ENCODE measurements around the gene CDK2AP2.

CDK2AP2 gene

GRCh38 chr11:67541198-67541597, 33.2 kb upstream of the CDK2AP2 start:
- H3K27me3 ChIP-seq (ENCODE audit: control insufficient read depth in 1 of 2, insufficient read depth in 2 of 2, low read length in 2 of 2), result no peaks in the 10 kb centered on the region
- H3K27ac ChIP-seq (ENCODE audit: low read length), result no peak overlapping the region
- peaks cover 3% of the 10 kb centered on the region for H3K4me1 ChIP-seq (ENCODE audit: control insufficient read depth, insufficient read depth, low read length)
- no peaks in the 10 kb centered on the region for H3K9me3 ChIP-seq (ENCODE audit: control insufficient read depth in 2 of 2, low read length in 2 of 2)
- H3K4me3 ChIP-seq (ENCODE audit: low read length in 2 of 2), result no peak overlapping the region
- H3K36me3 ChIP-seq (ENCODE audit: control insufficient read depth in 2 of 2, insufficient read depth in 2 of 2, low read length in 2 of 2), result no peaks in the 10 kb centered on the region
- H3K9ac ChIP-seq (ENCODE audit: low read length in 2 of 2), result no peak overlapping the region

DNA sequence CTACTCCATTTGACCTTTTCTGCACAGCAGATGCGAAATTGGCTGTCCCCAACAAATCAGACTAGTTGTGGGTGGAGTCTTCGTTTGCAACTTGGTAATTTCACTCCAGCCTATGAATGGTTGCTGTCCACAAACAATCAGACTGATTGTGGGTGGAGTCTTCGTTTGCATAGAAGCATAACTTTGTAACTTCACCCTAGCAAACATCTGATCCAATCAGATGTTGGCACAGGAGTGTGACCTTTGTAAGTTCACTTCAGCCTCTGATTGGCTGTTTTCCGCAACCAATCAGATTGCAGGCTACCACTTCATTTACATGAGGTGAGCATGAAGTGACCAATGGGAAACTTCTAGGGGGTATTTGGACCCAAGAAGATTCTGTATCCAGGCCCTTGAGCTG, 31.6 kb upstream of the CDK2AP2 start:
- Histone ChIP-seq H3K4me1 (ENCODE audit: control insufficient read depth, insufficient read depth, low read length) (no peaks in the 10 kb centered on the region), H3K9me3 (ENCODE audit: control insufficient read depth in 2 of 2, low read length in 2 of 2) (no peaks in the 10 kb centered on the region), H3K36me3 (ENCODE audit: control insufficient read depth in 2 of 2, insufficient read depth in 2 of 2, low read length in 2 of 2) (no peaks in the 10 kb centered on the region), H3K9ac (ENCODE audit: low read length in 2 of 2) (no peak overlapping the region), H3K27ac (ENCODE audit: low read length) (no peak overlapping the region), H3K4me3 (ENCODE audit: low read length in 2 of 2) (no peak overlapping the region), H3K27me3 (ENCODE audit: control insufficient read depth in 1 of 2, insufficient read depth in 2 of 2, low read length in 2 of 2) (no peaks in the 10 kb centered on the region)

- Histone ChIP-seq H3K4me3 (ENCODE audit: low read length in 2 of 2) (no peak overlapping the region), H3K4me1 (ENCODE audit: control insufficient read depth, insufficient read depth, low read length) (no peaks in the 10 kb centered on the region), H3K36me3 (ENCODE audit: control insufficient read depth in 2 of 2, insufficient read depth in 2 of 2, low read length in 2 of 2) (no peaks in the 10 kb centered on the region), H3K27me3 (ENCODE audit: control insufficient read depth in 1 of 2, insufficient read depth in 2 of 2, low read length in 2 of 2) (no peaks in the 10 kb centered on the region), H3K9me3 (ENCODE audit: control insufficient read depth in 2 of 2, low read length in 2 of 2) (no peaks in the 10 kb centered on the region), H3K27ac (ENCODE audit: low read length) (no peak overlapping the region), H3K9ac (ENCODE audit: low read length in 2 of 2) (no peak overlapping the region)
Observed at GRCh38 chr11:67538823-67539505, 31.0 kb upstream of the CDK2AP2 start.

DNA sequence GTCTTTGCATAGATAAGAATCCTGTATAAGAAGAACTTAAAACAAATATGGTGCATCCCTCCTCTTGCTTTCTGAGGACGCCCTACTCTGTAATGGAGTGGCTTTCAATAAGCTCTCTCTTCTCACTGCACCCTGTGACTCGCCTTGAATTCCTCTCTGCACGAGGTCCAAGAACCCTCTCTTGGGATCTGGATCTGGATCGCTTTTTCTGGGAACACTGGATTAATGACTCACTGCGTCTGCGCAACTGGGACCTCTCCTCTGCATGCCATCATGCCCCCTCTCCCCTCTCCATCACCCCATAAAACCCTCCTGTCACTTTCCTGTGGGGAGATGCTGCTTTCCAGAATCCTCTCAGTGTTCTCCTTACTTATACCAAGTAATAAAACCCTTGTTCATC, 30.3 kb upstream of the CDK2AP2 start:
- H3K4me3 ChIP-seq (ENCODE audit: low read length in 2 of 2), result no peak overlapping the region
- H3K9me3 ChIP-seq (ENCODE audit: control insufficient read depth in 2 of 2, low read length in 2 of 2), result no peaks in the 10 kb centered on the region
- H3K36me3 ChIP-seq (ENCODE audit: control insufficient read depth in 2 of 2, insufficient read depth in 2 of 2, low read length in 2 of 2), result no peaks in the 10 kb centered on the region
- H3K27ac ChIP-seq (ENCODE audit: low read length), result no peak overlapping the region
- H3K27me3 ChIP-seq (ENCODE audit: control insufficient read depth in 1 of 2, insufficient read depth in 2 of 2, low read length in 2 of 2), result no peaks in the 10 kb centered on the region
- no peaks in the 10 kb centered on the region for H3K4me1 ChIP-seq (ENCODE audit: control insufficient read depth, insufficient read depth, low read length)
- H3K9ac ChIP-seq (ENCODE audit: low read length in 2 of 2), result no peak overlapping the region

- Histone ChIP-seq H3K27ac (ENCODE audit: low read length) (no peak overlapping the region), H3K9me3 (ENCODE audit: control insufficient read depth in 2 of 2, low read length in 2 of 2) (no peaks in the 10 kb centered on the region), H3K36me3 (ENCODE audit: control insufficient read depth in 2 of 2, insufficient read depth in 2 of 2, low read length in 2 of 2) (no peaks in the 10 kb centered on the region), H3K4me3 (ENCODE audit: low read length in 2 of 2) (no peak overlapping the region), H3K27me3 (ENCODE audit: control insufficient read depth in 1 of 2, insufficient read depth in 2 of 2, low read length in 2 of 2) (no peaks in the 10 kb centered on the region), H3K9ac (ENCODE audit: low read length in 2 of 2) (no peak overlapping the region), H3K4me1 (ENCODE audit: control insufficient read depth, insufficient read depth, low read length) (no peaks in the 10 kb centered on the region)
Observed at GRCh38 chr11:67535561-67535960, 27.6 kb upstream of the CDK2AP2 start.

DNA sequence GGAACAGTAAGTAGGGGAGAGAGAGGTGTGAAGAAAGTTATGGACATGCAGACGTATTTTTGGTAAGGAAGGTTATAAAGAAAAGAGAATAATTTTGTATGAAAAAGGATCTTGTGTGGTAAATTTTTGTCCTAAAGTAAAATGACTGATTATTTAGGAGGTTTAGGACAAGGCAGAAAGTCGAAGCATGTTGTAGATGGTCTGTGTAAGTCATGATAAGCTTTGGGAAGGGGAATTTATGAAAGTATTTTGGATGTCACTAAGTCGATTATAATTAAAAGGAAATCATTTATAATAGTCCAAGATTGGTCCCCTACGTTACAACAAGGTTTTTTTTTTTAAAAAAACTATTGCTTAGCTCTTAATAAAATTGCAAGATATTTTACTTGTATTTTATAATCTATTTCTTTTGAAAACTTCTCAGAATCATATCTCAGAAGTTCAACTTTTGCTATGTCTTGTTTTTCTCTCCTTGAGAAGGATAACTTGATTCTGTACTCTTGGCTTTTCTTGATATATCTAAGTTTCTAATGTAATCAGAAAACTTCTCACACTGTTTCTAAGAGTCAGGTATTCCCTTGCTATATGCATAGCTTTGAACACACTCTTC, 26.2 kb upstream of the CDK2AP2 start:
- Histone ChIP-seq H3K36me3 (ENCODE audit: control insufficient read depth in 2 of 2, insufficient read depth in 2 of 2, low read length in 2 of 2) (no peaks in the 10 kb centered on the region), H3K9me3 (ENCODE audit: control insufficient read depth in 2 of 2, low read length in 2 of 2) (no peaks in the 10 kb centered on the region), H3K27ac (ENCODE audit: low read length) (no peak overlapping the region), H3K27me3 (ENCODE audit: control insufficient read depth in 1 of 2, insufficient read depth in 2 of 2, low read length in 2 of 2) (no peaks in the 10 kb centered on the region), H3K4me3 (ENCODE audit: low read length in 2 of 2) (no peak overlapping the region), H3K4me1 (ENCODE audit: control insufficient read depth, insufficient read depth, low read length) (no peaks in the 10 kb centered on the region), H3K9ac (ENCODE audit: low read length in 2 of 2) (no peak overlapping the region)

- no peaks in the 10 kb centered on the region for H3K9me3 ChIP-seq (ENCODE audit: control insufficient read depth in 2 of 2, low read length in 2 of 2)
- H3K27me3 ChIP-seq (ENCODE audit: control insufficient read depth in 1 of 2, insufficient read depth in 2 of 2, low read length in 2 of 2), result no peaks in the 10 kb centered on the region
- H3K4me1 ChIP-seq (ENCODE audit: control insufficient read depth, insufficient read depth, low read length), result no peaks in the 10 kb centered on the region
- H3K9ac ChIP-seq (ENCODE audit: low read length in 2 of 2), result no peak overlapping the region
- H3K36me3 ChIP-seq (ENCODE audit: control insufficient read depth in 2 of 2, insufficient read depth in 2 of 2, low read length in 2 of 2), result no peaks in the 10 kb centered on the region
- H3K27ac ChIP-seq (ENCODE audit: low read length), result no peak overlapping the region
- no peak overlapping the region for H3K4me3 ChIP-seq (ENCODE audit: low read length in 2 of 2)
Observed at GRCh38 chr11:67532889-67533288, 24.9 kb upstream of the CDK2AP2 start.

DNA sequence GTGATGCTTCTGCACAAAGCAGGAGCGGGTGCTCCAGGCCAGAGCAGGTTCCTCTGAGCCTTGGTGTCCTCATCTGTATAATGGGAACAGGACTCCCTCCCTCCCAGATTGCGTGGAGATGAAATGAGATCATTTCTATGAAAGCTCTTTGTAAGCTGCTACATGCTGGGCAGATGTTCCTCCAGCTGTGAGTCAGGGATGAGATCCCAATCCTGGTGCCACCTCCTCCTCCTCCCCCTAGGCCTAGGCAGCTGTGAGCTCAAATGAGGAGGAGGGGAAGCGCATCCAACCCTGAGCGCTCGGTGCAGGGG, 22.3 kb upstream of the CDK2AP2 start:
- Histone ChIP-seq H3K4me1 (ENCODE audit: control insufficient read depth, insufficient read depth, low read length) (no peaks in the 10 kb centered on the region), H3K9me3 (ENCODE audit: control insufficient read depth in 2 of 2, low read length in 2 of 2) (no peaks in the 10 kb centered on the region), H3K27me3 (ENCODE audit: control insufficient read depth in 1 of 2, insufficient read depth in 2 of 2, low read length in 2 of 2) (no peaks in the 10 kb centered on the region), H3K27ac (ENCODE audit: low read length) (no peak overlapping the region), H3K36me3 (ENCODE audit: control insufficient read depth in 2 of 2, insufficient read depth in 2 of 2, low read length in 2 of 2) (no peaks in the 10 kb centered on the region), H3K4me3 (ENCODE audit: low read length in 2 of 2) (no peak overlapping the region), H3K9ac (ENCODE audit: low read length in 2 of 2) (no peak overlapping the region)

DNA sequence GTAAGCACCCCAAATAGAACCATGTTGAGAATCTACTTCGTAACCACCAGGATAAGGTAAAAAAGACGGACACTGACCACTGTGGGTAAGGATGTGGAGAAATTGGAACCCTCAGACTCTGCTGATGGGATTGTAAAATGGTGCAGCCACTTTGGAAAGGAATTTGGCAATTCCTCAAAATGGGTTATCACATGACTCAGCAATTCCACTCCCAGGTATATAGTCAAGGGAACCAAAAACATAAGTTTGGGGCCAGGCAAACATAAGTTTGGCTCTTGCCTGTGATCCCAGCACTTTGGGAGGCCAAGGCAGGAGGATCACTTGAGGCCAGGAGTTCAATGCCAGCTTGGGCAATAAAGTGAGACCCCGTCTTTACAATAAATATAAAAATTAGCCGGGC, 20.4 kb upstream of the CDK2AP2 start:
- H3K27ac ChIP-seq (ENCODE audit: low read length), result no peak overlapping the region
- no peak overlapping the region for H3K4me3 ChIP-seq (ENCODE audit: low read length in 2 of 2)
- H3K9me3 ChIP-seq (ENCODE audit: control insufficient read depth in 2 of 2, low read length in 2 of 2), result no peaks in the 10 kb centered on the region
- no peaks in the 10 kb centered on the region for H3K36me3 ChIP-seq (ENCODE audit: control insufficient read depth in 2 of 2, insufficient read depth in 2 of 2, low read length in 2 of 2)
- no peak overlapping the region for H3K9ac ChIP-seq (ENCODE audit: low read length in 2 of 2)
- H3K4me1 ChIP-seq (ENCODE audit: control insufficient read depth, insufficient read depth, low read length), result no peaks in the 10 kb centered on the region
- H3K27me3 ChIP-seq (ENCODE audit: control insufficient read depth in 1 of 2, insufficient read depth in 2 of 2, low read length in 2 of 2), result peaks cover 0 to 4% of the 10 kb centered on the region in 2 donors

DNA sequence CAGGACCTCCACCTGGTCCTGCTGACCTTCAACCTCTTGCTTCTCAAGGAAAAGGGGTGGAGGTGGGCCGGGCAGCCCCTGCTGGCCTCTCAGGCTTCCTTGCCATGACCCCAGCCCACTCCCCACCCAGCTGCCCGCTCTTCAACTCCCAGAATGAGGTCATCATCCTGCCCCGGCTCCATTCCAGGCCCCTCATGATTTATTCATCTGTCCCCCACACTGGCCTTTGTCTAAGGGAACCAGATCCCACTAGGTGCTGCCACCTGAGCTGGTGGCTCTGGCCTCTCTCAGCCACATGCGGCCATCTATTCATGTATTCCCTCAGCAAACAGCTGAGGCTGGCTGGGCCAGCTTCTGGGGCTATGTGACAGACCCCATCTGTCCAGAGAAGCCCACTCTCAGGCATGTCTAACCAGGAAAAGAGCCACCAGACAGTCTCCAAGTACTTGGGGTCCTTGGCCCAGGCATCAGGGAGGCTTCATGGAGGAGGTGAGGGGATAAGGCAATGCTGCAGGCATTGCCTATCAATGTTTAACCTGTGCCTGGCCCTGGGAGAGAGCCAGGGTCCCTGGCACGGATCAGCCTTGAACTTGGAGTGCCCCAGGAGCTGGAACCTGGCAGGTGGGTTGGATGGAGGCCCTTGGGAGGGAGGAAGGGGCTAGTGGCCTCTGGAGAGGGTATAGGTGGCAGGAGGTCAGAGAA, 17.5 kb upstream of the CDK2AP2 start:
- Histone ChIP-seq H3K9me3 (ENCODE audit: control insufficient read depth in 2 of 2, low read length in 2 of 2) (no peaks in the 10 kb centered on the region), H3K4me3 (ENCODE audit: low read length in 2 of 2) (no peak overlapping the region), H3K27ac (ENCODE audit: low read length) (no peak overlapping the region), H3K4me1 (ENCODE audit: control insufficient read depth, insufficient read depth, low read length) (no peaks in the 10 kb centered on the region), H3K27me3 (ENCODE audit: control insufficient read depth in 1 of 2, insufficient read depth in 2 of 2, low read length in 2 of 2) (peaks cover 0 to 4% of the 10 kb centered on the region in 2 donors), H3K36me3 (ENCODE audit: control insufficient read depth in 2 of 2, insufficient read depth in 2 of 2, low read length in 2 of 2) (no peaks in the 10 kb centered on the region), H3K9ac (ENCODE audit: low read length in 2 of 2) (no peak overlapping the region)

- Histone ChIP-seq H3K27ac (ENCODE audit: low read length) (no peak overlapping the region), H3K9me3 (ENCODE audit: control insufficient read depth in 2 of 2, low read length in 2 of 2) (no peaks in the 10 kb centered on the region), H3K4me3 (ENCODE audit: low read length in 2 of 2) (no peak overlapping the region), H3K36me3 (ENCODE audit: control insufficient read depth in 2 of 2, insufficient read depth in 2 of 2, low read length in 2 of 2) (no peaks in the 10 kb centered on the region), H3K9ac (ENCODE audit: low read length in 2 of 2) (no peak overlapping the region), H3K4me1 (ENCODE audit: control insufficient read depth, insufficient read depth, low read length) (no peaks in the 10 kb centered on the region), H3K27me3 (ENCODE audit: control insufficient read depth in 1 of 2, insufficient read depth in 2 of 2, low read length in 2 of 2) (peaks cover 0 to 4% of the 10 kb centered on the region in 2 donors)
Observed at GRCh38 chr11:67524480-67524808, 16.5 kb upstream of the CDK2AP2 start.
